Measurements from ENCODE around the gene TP53I13.

The TP53I13 gene

DNA sequence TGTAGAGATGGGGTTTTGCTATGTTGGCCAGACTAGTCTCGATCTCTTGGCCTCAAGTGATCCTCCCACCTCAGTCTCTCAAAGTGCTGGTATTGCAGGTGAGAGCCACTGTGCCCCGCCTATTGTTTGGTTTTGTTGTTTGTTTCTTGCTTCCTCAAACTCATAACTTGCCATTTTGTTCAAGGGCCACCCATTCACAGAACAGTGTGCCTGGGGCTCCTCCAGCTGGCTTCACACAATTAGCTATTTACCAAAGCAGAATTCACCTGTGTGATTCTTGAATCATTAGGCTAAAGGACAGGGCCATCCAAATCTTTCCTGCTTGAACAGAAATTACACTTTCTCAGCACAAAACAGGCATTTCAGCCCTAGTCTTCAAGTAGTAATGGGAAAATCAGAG lies 8.9 kb upstream of the TP53I13 start:
- no peak for ATAC-seq (replicated peaks; ENCODE audit: extremely low read depth, poor library complexity, severe bottlenecking)
- no peaks in the 10 kb centered on the region for H3K27me3 Mint-ChIP-seq
- no peak for DNase-seq (ENCODE audit: low spot score in 2 of 2)
- H3K4me1 Mint-ChIP-seq, result peaks cover 48% of the 10 kb centered on the region
- H3K36me3 Mint-ChIP-seq (ENCODE audit: insufficient read depth), result peaks cover 15% of the 10 kb centered on the region
- H3K4me3 Mint-ChIP-seq, result no peak overlapping the region
- H3K9me3 Mint-ChIP-seq, result no peaks in the 10 kb centered on the region
- H3K27ac Mint-ChIP-seq (ENCODE audit: low read depth), result no peak overlapping the region

GRCh38 chr17:29560316-29560715 lies 8.2 kb upstream of the TP53I13 start:
- peaks cover 15% of the 10 kb centered on the region for H3K36me3 Mint-ChIP-seq (ENCODE audit: insufficient read depth)
- no peak overlapping the region for H3K4me3 Mint-ChIP-seq
- peaks cover 48% of the 10 kb centered on the region for H3K4me1 Mint-ChIP-seq
- DNase-seq (ENCODE audit: low spot score in 2 of 2) (no peak), ATAC-seq (replicated peaks; ENCODE audit: extremely low read depth, poor library complexity, severe bottlenecking) (no peak)
- H3K9me3 Mint-ChIP-seq, result no peaks in the 10 kb centered on the region
- no peaks in the 10 kb centered on the region for H3K27me3 Mint-ChIP-seq
- peak overlapping the region; percentile 75 for H3K27ac Mint-ChIP-seq (ENCODE audit: low read depth)

- H3K27me3 Mint-ChIP-seq, result no peaks in the 10 kb centered on the region
- ATAC-seq (replicated peaks; ENCODE audit: extremely low read depth, poor library complexity, severe bottlenecking), result no peak
- no peaks in the 10 kb centered on the region for H3K9me3 Mint-ChIP-seq
- peaks cover 54% of the 10 kb centered on the region for H3K4me1 Mint-ChIP-seq
- DNase-seq (ENCODE audit: low spot score in 2 of 2), result no peak
- peak overlapping the region; percentile 75 for H3K27ac Mint-ChIP-seq (ENCODE audit: low read depth)
- peak overlapping the region; percentile 38 for H3K4me3 Mint-ChIP-seq
- H3K36me3 Mint-ChIP-seq (ENCODE audit: insufficient read depth), result peaks cover 17% of the 10 kb centered on the region
Measured at GRCh38 chr17:29561554-29562517, 6.7 kb upstream of the TP53I13 start.

DNA sequence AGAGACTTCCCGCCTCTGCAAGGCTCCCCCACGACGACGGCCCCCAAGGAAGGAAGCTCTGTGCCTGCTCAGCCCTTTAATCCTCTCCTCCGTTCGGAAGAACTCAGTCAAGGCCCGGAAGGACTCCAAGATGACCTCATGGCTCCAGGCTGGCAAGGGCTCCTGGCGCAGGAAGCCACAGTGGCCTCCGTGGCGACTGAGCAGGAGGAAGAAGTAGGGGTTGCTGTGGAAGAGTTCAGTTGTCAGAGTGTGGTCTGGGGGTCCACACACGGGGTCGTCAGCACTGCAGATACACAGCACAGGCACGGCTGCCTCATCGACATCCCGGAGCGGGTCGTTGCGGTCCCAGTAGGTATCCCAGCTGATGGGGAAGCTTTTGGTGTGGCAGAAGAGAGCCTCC lies 5.9 kb upstream of the TP53I13 start:
- H3K4me3 Mint-ChIP-seq, result peak overlapping the region; percentile 38
- H3K9me3 Mint-ChIP-seq, result no peaks in the 10 kb centered on the region
- DNase-seq (ENCODE audit: low spot score in 2 of 2) (no peak), ATAC-seq (replicated peaks; ENCODE audit: extremely low read depth, poor library complexity, severe bottlenecking) (no peak)
- peaks cover 46% of the 10 kb centered on the region for H3K4me1 Mint-ChIP-seq
- H3K36me3 Mint-ChIP-seq (ENCODE audit: insufficient read depth), result peaks cover 16% of the 10 kb centered on the region
- peak overlapping the region; percentile 75 for H3K27ac Mint-ChIP-seq (ENCODE audit: low read depth)
- no peaks in the 10 kb centered on the region for H3K27me3 Mint-ChIP-seq

- H3K4me1 Mint-ChIP-seq, result peaks cover 42% of the 10 kb centered on the region
- peaks cover 22% of the 10 kb centered on the region for H3K36me3 Mint-ChIP-seq (ENCODE audit: insufficient read depth)
- H3K27me3 Mint-ChIP-seq, result no peaks in the 10 kb centered on the region
- no peaks in the 10 kb centered on the region for H3K9me3 Mint-ChIP-seq
- ATAC-seq (replicated peaks; ENCODE audit: extremely low read depth, poor library complexity, severe bottlenecking), result no peak
- H3K27ac Mint-ChIP-seq (ENCODE audit: low read depth), result no peak overlapping the region
- H3K4me3 Mint-ChIP-seq, result peak overlapping the region; percentile 27
- DNase-seq (ENCODE audit: low spot score in 2 of 2), result no peak
Measured at GRCh38 chr17:29563816-29564215, 4.7 kb upstream of the TP53I13 start.

- Mint-ChIP-seq H3K4me3 (peak overlapping the region; percentile 97), H3K27ac (ENCODE audit: low read depth) (peak overlapping the region; percentile 92)
Measured at GRCh38 chr17:29565643-29566472, 2.6 kb upstream of the TP53I13 start.

GRCh38 chr17:29566473-29567303 lies 1.8 kb upstream of the TP53I13 start, which contains the start of gene ABHD15:
ABHD15 (minus strand) TSS chr17:29567037; CDS start chr17:29566966, 71 bp downstream.
- Mint-ChIP-seq H3K27me3 (no peaks in the 10 kb centered on the region), H3K9me3 (no peaks in the 10 kb centered on the region), H3K27ac (ENCODE audit: low read depth) (peak within 1 kb of the TSS; percentile 93), H3K36me3 (ENCODE audit: insufficient read depth) (peaks cover 22% of the 10 kb centered on the region), H3K4me1 (peaks cover 50% of the 10 kb centered on the region), H3K4me3 (peak within 1 kb of the TSS; percentile 97)
- DNase-seq (ENCODE audit: low spot score in 2 of 2) (peak; percentile 45 to 49), ATAC-seq (replicated peaks; ENCODE audit: extremely low read depth, poor library complexity, severe bottlenecking) (peak; percentile 42)

More at GRCh38 chr17:29565643-29566472, 2.6 kb upstream of the TP53I13 start:
- no peaks in the 10 kb centered on the region for H3K9me3 Mint-ChIP-seq
- H3K36me3 Mint-ChIP-seq (ENCODE audit: insufficient read depth), result peaks cover 22% of the 10 kb centered on the region
- H3K27me3 Mint-ChIP-seq, result no peaks in the 10 kb centered on the region
- peaks cover 47% of the 10 kb centered on the region for H3K4me1 Mint-ChIP-seq
- peak; percentile 35 for ATAC-seq (replicated peaks; ENCODE audit: extremely low read depth, poor library complexity, severe bottlenecking)
- DNase-seq (ENCODE audit: low spot score in 2 of 2), result peak; percentile 40 to 49

DNA sequence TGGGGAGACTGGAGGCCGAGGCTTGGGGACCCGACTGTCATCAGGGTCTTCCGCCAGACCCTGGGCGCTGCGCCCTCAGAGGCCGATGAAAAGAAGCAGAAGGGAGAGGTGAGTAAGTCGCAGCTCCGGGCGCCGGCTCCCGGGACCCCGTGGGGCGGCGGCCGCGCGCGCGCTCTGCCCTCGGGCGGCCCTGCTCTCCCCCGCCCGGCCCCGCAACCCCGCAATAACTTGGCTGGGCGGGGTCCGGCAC lies 1.3 kb upstream of the TP53I13 start:
- Mint-ChIP-seq H3K27ac (ENCODE audit: low read depth) (no peak overlapping the region), H3K9me3 (no peaks in the 10 kb centered on the region), H3K27me3 (no peaks in the 10 kb centered on the region)

DNA sequence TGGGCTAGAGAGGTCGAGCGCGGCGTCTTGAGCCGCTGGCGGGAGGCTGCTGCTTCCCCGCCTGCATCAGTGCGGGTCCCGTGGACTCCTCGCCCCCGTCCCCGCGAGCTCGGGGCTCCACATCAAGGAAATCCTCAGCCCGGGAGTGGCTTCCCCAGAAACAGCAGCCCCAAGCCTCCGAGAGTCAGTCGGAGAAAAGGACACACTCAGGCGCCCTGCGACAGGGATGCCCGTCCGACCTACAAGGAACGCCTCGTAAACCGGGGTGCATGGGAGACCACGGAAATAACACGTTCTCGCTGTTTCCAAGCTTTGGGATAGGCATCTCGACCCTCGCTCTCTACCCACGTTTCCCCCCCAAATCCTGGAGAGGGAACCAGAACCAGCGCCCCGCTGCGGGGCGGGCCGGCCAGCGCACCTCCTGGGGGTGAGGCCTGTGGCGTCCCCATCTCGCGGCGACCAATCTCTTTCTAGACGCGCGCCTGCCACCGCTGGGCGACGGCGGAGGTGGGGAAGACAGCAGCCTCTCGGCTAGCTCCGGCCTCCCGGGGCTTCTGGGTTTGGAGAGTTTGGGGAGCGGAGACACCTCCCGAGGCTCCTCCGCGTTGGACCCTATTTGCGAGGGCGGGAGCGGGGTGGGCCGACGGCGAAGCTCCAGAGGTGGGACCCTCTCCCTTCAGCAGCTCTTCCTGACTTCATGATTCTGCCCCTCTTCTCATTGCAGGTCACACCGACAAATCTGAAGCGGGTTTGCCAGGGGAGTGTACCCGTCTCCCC lies 759 bp upstream of the TP53I13 start:
- Mint-ChIP-seq H3K27ac (ENCODE audit: low read depth) (peak overlapping the region; percentile 93), H3K4me3 (peak overlapping the region; percentile 97), H3K27me3 (no peaks in the 10 kb centered on the region), H3K36me3 (ENCODE audit: insufficient read depth) (peaks cover 14% of the 10 kb centered on the region), H3K9me3 (no peaks in the 10 kb centered on the region), H3K4me1 (peaks cover 39% of the 10 kb centered on the region)
- ATAC-seq (replicated peaks; ENCODE audit: extremely low read depth, poor library complexity, severe bottlenecking), result peak; percentile 68
- peak; percentile 60 to 61 for DNase-seq (ENCODE audit: low spot score in 2 of 2)

More for the DNA sequence above, 1.3 kb upstream of the TP53I13 start:
- H3K4me3 Mint-ChIP-seq, result peak overlapping the region; percentile 97
- peaks cover 17% of the 10 kb centered on the region for H3K36me3 Mint-ChIP-seq (ENCODE audit: insufficient read depth)
- H3K4me1 Mint-ChIP-seq, result peaks cover 44% of the 10 kb centered on the region
- ATAC-seq (replicated peaks; ENCODE audit: extremely low read depth, poor library complexity, severe bottlenecking) (peak; percentile 4), DNase-seq (ENCODE audit: low spot score in 2 of 2) (no peak)

DNA sequence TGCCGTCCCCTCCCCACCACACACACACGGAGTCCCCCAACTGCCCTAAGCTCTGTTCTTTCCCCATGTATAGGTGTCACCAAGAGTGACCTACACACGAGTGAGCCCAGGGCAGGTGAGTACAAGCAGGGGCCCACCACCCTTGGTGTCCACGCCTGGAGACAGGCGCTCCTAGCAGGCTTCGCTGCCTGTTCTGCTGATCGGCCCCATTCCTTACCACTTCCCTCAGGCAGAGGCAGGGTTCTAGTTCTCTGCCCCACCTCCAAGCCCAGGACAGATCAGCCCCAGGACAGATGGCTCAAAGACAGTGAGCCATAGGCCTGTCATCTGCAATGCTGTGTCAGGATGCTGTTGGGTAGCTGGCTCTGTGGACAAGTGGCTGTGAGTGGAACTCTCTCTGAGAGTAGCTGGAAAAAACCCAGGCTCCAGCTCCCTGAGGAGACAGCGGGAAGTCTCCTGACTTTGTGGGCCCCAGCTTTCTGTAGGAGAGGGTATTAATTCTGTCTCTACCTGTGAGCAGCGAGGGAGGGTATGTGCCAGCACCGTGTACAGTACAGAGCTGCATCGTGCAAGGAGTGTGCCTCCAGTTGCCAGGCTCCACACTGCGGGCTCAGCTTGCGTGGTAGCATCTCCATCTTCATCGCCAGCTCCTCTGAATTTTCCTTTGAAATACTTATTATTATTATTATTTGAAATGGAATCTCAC lies 897 bp downstream of the TP53I13 start:
- Mint-ChIP-seq H3K4me3 (peak overlapping the region; percentile 97), H3K36me3 (ENCODE audit: insufficient read depth) (peaks cover 18% of the 10 kb centered on the region), H3K9me3 (no peaks in the 10 kb centered on the region), H3K4me1 (peaks cover 36% of the 10 kb centered on the region), H3K27ac (ENCODE audit: low read depth) (peak overlapping the region; percentile 93), H3K27me3 (no peaks in the 10 kb centered on the region)
- DNase-seq (ENCODE audit: low spot score in 2 of 2) (peak in 1 of 2 donors; percentile 7), ATAC-seq (replicated peaks; ENCODE audit: extremely low read depth, poor library complexity, severe bottlenecking) (no peak)

GRCh38 chr17:29570521-29570920 lies 2.0 kb downstream of the TP53I13 start:
- DNase-seq (ENCODE audit: low spot score in 2 of 2), result no peak
- Mint-ChIP-seq H3K9me3 (no peaks in the 10 kb centered on the region), H3K27me3 (no peaks in the 10 kb centered on the region), H3K27ac (ENCODE audit: low read depth) (no peak overlapping the region), H3K36me3 (ENCODE audit: insufficient read depth) (peaks cover 23% of the 10 kb centered on the region), H3K4me1 (peaks cover 33% of the 10 kb centered on the region), H3K4me3 (peak overlapping the region; percentile 3)
- no peak for ATAC-seq (replicated peaks; ENCODE audit: extremely low read depth, poor library complexity, severe bottlenecking)

All from central memory CD8-positive, alpha-beta T cell (primary cell).